ENCODE results near the gene DCC.

GRCh38 chr18:52567360-52567759, 227.4 kb downstream of the DCC start:
- no peak for TF ChIP-seq CTCF (conservative IDR thresholded peaks at IDR 0.05)
- TF ChIP-seq EZH2 (IDR thresholded peaks at IDR 0.05; ENCODE audit: low read depth) = no peak

All from PC-9 (cell line).